GM10847 (cell line): ENCODE data around the gene ZNF112.

Experiments
- POLR2A ChIP-seq: IDR thresholded peaks from 2 replicates; pipeline ENCODE4 v1.6.1; 2011; ENCODE audit not compliant: insufficient read length; ENCODE audit errors: extremely low read depth

The ZNF112 gene

GRCh38 chr19:44304659-44305193 is 51.8 kb downstream of the ZNF112 start, which contains the start of gene ZNF235:
TSS of gene ZNF235 (minus strand) at chr19:44305025. CDS start at chr19:44303404, 1,621 bp downstream.
- peak; percentile 54 for TF ChIP-seq POLR2A

GRCh38 chr19:44303976-44304568 is 52.4 kb downstream of the ZNF112 start:
- no peak for TF ChIP-seq POLR2A

GRCh38 chr19:44303320-44303719 is 53.2 kb downstream of the ZNF112 start:
- TF ChIP-seq POLR2A = no peak

- no peak for TF ChIP-seq POLR2A
Observed at GRCh38 chr19:44284968-44285367, 71.5 kb downstream of the ZNF112 start.

GRCh38 chr19:44282846-44283245 is 73.6 kb downstream of the ZNF112 start:
- TF ChIP-seq POLR2A = no peak

- TF ChIP-seq POLR2A = no peak
Observed at GRCh38 chr19:44280916-44281315, 75.6 kb downstream of the ZNF112 start.

GRCh38 chr19:44278181-44278690 is 78.2 kb downstream of the ZNF112 start:
- no peak for TF ChIP-seq POLR2A

- TF ChIP-seq POLR2A = no peak
Observed at GRCh38 chr19:44277331-44277730, 79.1 kb downstream of the ZNF112 start.
